ENCODE results near the gene SNRPD1. TPM values are rescaled to one million over a fixed set of nuclear protein-coding genes. Genes with fewer than 3 reads are reported as not detected.

The SNRPD1 gene
- total and polyA plus RNA-seq, 2 experiments from 2014 or later, result 35.7 to 700 TPM

DNA sequence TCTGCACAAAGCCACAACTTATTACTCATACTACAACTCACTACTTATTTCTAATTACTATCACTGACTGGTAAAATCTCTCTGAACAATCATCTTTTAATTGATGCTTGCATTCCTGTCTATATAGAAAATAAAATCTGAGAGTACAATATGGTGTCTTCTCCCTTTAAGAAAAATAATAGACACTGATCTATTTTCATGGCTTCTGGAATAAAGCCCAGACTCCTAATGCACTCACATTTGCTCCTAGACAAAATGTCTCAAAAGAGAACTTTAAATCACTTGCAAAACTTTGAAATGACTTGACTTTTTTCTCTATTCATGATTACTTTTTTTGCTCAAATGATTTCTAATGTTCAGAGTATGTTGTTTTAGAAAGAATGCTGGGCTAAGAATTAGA is 40.3 kb upstream of the SNRPD1 start (continued):
- TF ChIP-seq, protein P1, sequence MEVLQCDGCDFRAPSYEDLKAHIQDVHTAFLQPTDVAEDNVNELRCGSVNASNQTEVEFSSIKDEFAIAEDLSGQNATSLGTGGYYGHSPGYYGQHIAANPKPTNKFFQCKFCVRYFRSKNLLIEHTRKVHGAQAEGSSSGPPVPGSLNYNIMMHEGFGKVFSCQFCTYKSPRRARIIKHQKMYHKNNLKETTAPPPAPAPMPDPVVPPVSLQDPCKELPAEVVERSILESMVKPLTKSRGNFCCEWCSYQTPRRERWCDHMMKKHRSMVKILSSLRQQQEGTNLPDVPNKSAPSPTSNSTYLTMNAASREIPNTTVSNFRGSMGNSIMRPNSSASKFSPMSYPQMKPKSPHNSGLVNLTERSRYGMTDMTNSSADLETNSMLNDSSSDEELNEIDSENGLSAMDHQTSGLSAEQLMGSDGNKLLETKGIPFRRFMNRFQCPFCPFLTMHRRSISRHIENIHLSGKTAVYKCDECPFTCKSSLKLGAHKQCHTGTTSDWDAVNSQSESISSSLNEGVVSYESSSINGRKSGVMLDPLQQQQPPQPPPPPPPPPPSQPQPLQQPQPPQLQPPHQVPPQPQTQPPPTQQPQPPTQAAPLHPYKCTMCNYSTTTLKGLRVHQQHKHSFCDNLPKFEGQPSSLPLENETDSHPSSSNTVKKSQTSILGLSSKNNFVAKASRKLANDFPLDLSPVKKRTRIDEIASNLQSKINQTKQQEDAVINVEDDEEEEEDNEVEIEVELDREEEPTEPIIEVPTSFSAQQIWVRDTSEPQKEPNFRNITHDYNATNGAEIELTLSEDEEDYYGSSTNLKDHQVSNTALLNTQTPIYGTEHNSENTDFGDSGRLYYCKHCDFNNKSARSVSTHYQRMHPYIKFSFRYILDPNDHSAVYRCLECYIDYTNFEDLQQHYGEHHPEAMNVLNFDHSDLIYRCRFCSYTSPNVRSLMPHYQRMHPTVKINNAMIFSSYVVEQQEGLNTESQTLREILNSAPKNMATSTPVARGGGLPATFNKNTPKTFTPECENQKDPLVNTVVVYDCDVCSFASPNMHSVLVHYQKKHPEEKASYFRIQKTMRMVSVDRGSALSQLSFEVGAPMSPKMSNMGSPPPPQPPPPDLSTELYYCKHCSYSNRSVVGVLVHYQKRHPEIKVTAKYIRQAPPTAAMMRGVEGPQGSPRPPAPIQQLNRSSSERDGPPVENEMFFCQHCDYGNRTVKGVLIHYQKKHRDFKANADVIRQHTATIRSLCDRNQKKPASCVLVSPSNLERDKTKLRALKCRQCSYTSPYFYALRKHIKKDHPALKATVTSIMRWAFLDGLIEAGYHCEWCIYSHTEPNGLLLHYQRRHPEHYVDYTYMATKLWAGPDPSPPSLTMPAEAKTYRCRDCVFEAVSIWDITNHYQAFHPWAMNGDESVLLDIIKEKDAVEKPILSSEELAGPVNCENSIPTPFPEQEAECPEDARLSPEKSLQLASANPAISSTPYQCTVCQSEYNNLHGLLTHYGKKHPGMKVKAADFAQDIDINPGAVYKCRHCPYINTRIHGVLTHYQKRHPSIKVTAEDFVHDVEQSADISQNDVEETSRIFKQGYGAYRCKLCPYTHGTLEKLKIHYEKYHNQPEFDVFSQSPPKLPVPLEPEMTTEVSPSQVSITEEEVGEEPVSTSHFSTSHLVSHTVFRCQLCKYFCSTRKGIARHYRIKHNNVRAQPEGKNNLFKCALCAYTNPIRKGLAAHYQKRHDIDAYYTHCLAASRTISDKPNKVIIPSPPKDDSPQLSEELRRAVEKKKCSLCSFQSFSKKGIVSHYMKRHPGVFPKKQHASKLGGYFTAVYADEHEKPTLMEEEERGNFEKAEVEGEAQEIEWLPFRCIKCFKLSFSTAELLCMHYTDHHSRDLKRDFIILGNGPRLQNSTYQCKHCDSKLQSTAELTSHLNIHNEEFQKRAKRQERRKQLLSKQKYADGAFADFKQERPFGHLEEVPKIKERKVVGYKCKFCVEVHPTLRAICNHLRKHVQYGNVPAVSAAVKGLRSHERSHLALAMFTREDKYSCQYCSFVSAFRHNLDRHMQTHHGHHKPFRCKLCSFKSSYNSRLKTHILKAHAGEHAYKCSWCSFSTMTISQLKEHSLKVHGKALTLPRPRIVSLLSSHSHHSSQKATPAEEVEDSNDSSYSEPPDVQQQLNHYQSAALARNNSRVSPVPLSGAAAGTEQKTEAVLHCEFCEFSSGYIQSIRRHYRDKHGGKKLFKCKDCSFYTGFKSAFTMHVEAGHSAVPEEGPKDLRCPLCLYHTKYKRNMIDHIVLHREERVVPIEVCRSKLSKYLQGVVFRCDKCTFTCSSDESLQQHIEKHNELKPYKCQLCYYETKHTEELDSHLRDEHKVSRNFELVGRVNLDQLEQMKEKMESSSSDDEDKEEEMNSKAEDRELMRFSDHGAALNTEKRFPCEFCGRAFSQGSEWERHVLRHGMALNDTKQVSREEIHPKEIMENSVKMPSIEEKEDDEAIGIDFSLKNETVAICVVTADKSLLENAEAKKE (CRISPR knock-in tag; IDR thresholded peaks at IDR 0.05), result no peak

DNA sequence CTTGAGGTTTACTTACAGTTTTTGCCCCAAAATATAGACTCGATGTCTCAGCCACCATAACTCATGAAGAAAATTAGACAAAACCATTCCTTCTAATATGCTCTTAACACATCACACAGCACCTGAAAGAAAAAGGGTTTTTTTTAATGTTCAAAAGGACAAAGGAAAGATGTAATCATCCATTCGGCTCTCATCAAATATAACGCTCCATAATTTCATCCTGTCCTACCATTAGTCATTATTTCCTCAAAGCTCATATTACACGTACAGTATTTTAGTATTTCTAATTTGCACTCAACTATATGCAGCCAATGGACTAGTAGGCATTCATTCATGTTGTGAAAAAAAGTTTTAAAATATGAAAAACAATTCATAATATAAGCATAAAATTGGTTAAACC is 36.5 kb upstream of the SNRPD1 start:
- Histone ChIP-seq H3K9me2 (ENCODE audit: insufficient read depth) (no peaks in the 10 kb centered on the region), H3K79me2 (replicated peaks; ENCODE audit: insufficient read depth) (peaks cover 28% of the 10 kb centered on the region), H3K27ac (ENCODE audit: low read depth) (no peak overlapping the region), H3K27me3 (ENCODE audit: insufficient read depth) (no peaks in the 10 kb centered on the region), H3K4me3 (no peak overlapping the region), H3F3A (replicated peaks; ENCODE audit: low read depth) (no peaks in the 10 kb centered on the region), H3K36me3 (ENCODE audit: insufficient read depth) (peaks cover 37% of the 10 kb centered on the region), H2AFZ (no peak overlapping the region), H4K20me1 (replicated peaks; ENCODE audit: insufficient read depth) (peaks cover 10% of the 10 kb centered on the region), H3K4me2 (no peak overlapping the region), H3K4me1 (ENCODE audit: insufficient read depth) (no peaks in the 10 kb centered on the region)
- Mint-ChIP-seq H3K4me1 (no peaks in the 10 kb centered on the region), H3K4me3 (no peak overlapping the region), H3K9me3 (no peaks in the 10 kb centered on the region), H3K36me3 (ENCODE audit: low read depth) (peaks cover 58% of the 10 kb centered on the region), H3K27ac (no peak overlapping the region), H3K27me3 (ENCODE audit: insufficient read depth, low read depth, poor library complexity) (no peaks in the 10 kb centered on the region)
- DNase-seq (ENCODE audit: low spot score), result no peak
- TF ChIP-seq JUNB (IDR thresholded peaks at IDR 0.05; ENCODE audit: unreplicated experiment), result no peak
- TF ChIP-seq POLR2AphosphoS5 (IDR thresholded peaks at IDR 0.05; ENCODE audit: low read depth), result no peak
- no peak for TF ChIP-seq ZNF114 (CRISPR knock-in tag; IDR thresholded peaks at IDR 0.05)
- TF ChIP-seq, protein P2, sequence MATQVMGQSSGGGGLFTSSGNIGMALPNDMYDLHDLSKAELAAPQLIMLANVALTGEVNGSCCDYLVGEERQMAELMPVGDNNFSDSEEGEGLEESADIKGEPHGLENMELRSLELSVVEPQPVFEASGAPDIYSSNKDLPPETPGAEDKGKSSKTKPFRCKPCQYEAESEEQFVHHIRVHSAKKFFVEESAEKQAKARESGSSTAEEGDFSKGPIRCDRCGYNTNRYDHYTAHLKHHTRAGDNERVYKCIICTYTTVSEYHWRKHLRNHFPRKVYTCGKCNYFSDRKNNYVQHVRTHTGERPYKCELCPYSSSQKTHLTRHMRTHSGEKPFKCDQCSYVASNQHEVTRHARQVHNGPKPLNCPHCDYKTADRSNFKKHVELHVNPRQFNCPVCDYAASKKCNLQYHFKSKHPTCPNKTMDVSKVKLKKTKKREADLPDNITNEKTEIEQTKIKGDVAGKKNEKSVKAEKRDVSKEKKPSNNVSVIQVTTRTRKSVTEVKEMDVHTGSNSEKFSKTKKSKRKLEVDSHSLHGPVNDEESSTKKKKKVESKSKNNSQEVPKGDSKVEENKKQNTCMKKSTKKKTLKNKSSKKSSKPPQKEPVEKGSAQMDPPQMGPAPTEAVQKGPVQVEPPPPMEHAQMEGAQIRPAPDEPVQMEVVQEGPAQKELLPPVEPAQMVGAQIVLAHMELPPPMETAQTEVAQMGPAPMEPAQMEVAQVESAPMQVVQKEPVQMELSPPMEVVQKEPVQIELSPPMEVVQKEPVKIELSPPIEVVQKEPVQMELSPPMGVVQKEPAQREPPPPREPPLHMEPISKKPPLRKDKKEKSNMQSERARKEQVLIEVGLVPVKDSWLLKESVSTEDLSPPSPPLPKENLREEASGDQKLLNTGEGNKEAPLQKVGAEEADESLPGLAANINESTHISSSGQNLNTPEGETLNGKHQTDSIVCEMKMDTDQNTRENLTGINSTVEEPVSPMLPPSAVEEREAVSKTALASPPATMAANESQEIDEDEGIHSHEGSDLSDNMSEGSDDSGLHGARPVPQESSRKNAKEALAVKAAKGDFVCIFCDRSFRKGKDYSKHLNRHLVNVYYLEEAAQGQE (IDR thresholded peaks at IDR 0.05; ENCODE audit: unreplicated experiment), result no peak
- no peak for TF ChIP-seq ZNF331 (CRISPR knock-in tag; IDR thresholded peaks at IDR 0.05; ENCODE audit: low read depth)
- no peak for ATAC-seq

Measured in GM23338 (cell line).